Lung microvascular endothelial cell (primary cell): ENCODE results near the gene ITCH. TPM values are rescaled to one million over a fixed set of nuclear protein-coding genes. Genes with fewer than 3 reads are reported as not detected.
"Not testable (repeated sequence)": the region's sequence is repeated elsewhere in the genome, so short reads cannot be mapped to it uniquely, and the experiment has no call there.

Experiments
- DNase-seq, 2 donors: peaks; one replicate each; pipeline versions ENCODE4 v3.0.0 to v3.0.0-alpha.2; 2010; ENCODE audit warnings: low read depth in 2 of 2
- total RNA-seq: library from RNA; depleted of rRNA; stranded (reverse); fragments of >200 nt; gene quantifications from 2 replicates; pipeline ENCODE4 v1.2.1, GENCODE V29; 2014

The ITCH gene
- total RNA-seq, 1 donor from 2014 or later: 55.2 TPM

DNA sequence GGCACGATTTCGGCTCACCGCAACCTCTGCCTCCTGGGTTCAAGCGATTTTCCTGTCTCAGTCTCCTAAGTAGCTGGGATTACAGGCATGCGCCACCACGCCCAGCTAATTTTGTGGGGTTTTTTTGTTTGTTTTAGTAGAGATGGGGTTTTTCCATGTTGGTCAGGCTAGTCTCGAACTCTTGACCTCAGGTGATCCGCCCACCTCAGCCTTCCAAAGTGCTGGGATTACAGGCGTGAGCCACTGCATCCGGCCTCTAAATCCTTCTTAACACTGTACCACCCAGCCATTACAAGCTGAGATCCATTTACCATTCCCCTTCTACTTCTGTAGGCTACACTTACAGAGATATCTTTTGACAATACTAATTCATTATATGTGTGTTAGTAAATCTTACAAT is 51.5 kb downstream of the ITCH start:
- not testable (repeated sequence) for DNase-seq

- peak; percentile 45 to 76 for DNase-seq
Measured at GRCh38 chr20:34415079-34415478, 52.0 kb downstream of the ITCH start.

DNA sequence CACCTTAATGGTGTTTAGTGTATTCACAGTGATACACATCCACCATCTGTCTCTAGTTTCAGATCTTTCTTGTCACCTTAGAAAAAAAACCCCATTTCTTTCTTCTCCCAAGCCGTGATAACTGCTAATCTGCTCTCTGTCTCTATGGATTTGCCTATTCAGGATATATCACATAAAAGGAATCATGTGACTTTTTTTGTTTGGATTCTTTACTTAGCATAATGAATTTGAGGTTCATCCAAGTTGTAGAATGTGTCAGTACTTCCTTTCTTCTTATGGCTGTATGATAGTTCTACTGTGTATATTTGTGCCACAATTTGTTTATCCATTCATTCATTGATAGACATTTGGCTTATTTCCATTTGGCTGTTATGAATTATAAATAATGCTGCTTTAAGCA is 57.1 kb downstream of the ITCH start:
- DNase-seq: peak; percentile 34 to 52

DNA sequence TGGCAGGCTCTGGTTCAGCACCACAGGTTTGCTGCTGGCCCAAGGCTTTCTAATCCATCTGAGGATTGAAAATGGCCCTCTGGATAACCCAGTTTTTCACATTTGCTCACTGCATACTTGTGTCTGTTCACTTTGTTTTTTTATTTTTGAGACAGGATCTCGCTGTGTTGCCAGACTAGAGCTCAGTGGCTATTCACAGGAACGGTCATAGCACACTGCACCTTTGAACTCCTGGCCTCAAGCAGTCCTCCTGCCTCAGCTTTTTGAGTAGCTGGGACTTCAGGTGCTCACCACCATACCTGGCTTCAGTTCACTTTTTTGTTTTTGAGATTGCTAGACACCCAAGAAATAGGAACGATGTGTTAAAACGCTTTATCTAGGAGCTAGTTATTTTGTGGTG is 57.9 kb downstream of the ITCH start:
- no peak for DNase-seq

DNA sequence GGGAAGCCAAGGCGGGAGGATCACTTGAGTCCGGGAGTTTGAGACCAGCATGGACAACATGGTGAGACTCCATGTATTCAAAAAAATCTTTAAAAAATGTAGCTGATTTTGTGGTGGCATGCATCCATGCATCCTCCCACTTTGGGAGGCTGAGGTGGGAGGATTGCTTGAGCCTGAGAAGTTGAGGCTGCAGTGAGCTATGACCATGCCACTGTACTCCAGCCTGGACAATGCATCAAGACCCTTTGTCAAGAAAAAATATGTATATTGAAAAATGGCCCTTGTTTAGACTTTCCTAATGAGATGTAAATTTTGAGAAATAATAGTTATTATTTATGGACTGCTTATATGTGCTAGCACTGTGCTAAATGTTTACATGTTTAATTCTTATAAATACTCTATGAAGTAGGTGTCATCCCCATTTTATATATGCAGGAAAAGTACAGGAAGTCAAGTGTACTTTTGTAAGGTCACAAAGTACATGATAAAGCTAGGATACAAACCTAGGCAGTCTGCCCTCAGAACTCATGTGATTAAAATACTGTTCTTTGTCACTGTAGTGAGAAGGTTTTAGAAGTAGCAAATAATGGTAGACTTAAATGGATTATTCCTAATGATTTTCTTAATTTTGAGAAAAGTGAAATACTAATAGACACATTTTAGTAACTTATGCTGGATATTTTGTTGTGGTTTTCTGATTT is 58.8 kb downstream of the ITCH start:
- DNase-seq: no peak

DNA sequence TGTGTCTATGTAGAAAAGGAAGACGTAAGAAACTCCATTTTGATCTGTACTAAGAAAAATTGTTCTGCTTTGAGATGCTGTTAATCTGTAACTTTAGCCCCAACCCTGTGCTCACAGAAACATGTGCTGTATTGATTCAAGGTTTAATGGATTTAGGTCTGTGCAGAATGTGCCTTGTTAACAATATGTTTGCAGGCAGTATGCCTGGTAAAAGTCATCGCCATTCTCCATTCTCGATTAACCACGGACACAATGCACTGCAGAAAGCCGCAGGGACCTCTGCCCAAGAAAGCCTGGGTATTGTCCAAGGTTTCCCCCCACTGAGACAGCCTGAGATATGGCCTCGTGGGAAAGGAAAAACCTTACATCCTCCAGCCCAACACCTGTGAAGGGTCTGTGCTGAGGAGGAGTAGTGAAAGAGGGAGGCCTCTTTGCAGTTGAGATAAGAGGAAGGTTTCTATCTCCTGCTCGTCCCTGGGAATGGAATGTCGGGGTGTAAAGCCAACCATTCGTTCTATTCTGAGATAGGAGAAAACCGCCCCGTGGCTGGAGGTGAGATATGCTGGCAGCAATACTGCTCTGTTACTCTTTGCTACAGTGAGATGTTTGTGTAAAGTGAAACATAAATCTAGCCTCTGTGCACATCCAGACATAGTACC is 62.1 kb downstream of the ITCH start:
- not testable (repeated sequence) for DNase-seq

DNA sequence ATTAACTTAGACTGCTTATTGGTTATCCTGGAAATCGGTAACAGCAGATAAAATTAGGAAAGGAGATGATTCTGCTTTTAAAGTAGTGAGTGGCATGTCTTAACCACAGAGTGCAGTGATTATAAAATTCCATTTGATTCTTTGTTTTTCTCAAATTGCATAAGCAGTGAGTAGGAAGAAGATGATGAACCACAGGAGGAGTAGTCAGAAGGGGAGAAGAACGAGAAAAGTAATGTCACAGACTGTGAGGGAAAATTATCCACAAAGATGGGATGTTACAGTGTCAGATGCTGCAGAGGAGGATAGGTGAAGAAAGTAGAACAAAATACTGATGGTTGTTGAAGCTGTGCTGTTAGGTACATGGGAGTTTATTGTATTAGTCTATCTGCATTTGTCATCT is 63.0 kb downstream of the ITCH start:
- DNase-seq: no peak

DNA sequence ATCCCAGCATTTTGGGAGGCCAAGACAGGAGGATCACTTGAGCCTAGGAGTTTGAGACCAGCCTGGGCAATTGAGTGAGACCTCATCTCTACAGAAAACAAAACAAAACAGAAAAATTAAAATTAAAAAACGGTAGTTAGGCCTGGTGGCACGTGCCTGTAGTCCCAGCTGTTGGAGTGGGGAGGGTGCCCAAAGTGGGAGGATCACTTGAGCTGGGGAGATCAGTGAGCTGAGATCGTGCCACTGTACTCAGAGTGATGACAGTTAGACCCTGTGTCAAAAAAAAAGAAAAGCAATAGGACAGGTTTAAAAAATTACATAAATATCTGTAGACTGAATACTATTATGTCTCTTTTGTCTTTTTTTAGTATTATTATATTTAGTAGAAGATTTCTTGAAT is 64.3 kb downstream of the ITCH start:
- no peak for DNase-seq

DNA sequence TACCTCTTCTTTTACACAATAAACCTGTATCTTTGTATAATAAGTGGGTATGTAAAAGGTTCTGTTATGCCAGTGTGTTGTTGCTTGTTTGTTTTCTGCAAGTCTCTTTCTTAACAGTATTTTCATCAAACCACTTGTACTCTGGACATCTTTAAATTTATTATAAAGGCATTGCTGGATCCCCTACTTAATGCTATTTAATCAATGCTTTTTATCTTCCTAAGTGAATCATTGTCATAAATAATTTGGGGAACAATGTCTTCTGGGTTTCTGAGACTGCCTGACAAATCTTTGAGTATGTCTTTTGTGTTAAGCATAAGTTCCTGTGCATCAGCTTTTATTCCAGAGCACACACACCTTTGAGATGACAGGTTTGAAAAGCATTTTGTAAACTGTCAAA is 64.7 kb downstream of the ITCH start:
- DNase-seq: no peak

DNA sequence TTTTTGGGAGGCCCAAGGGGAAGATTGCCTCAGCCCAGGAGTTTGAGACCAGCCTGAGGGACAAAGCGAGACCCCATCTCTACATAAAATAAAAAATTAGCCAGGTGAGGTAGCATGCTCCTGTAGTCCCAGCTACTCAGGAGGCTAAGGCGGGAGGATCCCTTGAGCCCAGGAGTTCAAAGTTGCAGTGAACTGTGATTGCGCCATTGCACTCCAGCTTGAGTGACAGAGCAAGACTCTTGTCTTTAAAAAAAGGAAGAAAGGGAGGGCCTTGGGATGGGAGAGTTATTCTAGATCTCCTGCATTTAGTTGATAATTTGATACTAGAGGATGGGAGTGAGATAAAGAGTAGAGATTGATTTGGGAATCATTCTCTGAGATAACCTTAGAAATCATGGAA is 68.1 kb downstream of the ITCH start:
- DNase-seq: no peak

- not testable (repeated sequence) for DNase-seq
Measured at GRCh38 chr20:34432663-34433062, 69.6 kb downstream of the ITCH start.

DNA sequence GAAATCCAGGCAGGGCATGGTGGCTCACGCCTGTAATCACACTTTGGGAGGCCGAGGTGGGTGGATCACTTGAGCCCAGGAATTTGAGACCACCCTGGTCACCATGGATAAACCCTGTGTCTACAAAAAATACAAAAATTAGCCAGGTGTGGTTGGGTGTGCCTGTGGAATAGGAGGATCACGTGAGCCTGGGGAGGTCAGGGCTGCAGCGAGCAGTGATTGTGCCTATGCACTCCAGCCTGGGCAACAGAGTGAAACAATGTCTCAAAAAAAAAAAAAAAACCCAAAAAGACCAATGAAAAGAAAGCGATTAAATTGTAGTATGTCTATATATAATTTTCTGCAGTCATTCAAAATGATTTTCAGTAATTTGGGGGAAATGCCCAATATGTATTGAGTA is 70.3 kb downstream of the ITCH start:
- DNase-seq: no peak

GRCh38 chr20:34435589-34435988 is 72.5 kb downstream of the ITCH start:
- no peak for DNase-seq

DNA sequence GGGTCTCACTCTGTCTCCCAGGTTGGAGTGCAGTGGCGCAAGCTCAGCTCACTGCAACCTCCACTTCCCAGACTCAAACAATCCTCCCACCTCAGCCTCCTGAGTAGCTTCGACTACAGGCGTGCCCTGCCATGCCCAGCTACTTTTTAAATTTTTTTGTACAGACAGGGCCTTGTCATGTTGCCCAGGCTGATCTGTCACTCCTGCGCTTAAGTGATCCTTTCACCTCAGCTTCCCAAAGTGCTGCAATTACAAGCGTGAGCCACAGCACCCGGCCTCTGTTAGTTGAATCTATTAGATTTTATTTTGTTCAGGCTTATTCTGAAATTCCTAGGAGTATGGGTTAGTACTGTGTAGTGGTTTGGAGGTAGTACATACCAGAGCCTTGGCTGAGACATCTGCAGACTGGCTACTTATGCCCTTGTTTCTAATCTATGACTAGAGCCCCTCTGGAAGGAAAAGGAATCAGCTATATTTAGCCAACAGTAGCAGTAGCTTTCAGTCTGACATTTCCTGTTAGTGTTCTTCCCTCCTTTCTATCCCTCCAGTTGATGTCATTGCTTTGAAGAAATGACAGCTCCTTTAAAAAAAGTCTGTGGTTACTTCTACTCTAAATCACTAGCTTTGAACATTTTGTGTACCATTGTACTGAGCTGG is 74.4 kb downstream of the ITCH start:
- peak; percentile 12 to 67 for DNase-seq

DNA sequence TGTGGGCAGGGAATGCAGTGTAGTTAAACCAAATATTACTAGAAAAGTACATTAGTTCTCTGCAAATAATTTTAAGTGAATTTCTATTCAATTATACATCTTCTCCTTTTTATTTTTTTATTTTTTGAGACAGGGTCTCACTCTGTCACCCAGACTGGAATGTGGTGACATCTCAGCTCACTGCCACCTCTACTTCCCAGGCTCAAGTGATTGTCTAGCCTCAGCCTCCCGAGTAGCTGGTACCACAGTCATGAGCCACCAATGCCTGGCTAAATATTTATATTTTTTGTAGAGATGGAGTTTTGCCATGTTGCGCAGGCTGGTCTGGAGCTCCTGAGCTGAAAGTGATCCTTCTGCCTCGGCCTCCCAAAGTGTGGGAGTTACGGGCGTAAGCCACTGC is 76.1 kb downstream of the ITCH start:
- no peak for DNase-seq

DNA sequence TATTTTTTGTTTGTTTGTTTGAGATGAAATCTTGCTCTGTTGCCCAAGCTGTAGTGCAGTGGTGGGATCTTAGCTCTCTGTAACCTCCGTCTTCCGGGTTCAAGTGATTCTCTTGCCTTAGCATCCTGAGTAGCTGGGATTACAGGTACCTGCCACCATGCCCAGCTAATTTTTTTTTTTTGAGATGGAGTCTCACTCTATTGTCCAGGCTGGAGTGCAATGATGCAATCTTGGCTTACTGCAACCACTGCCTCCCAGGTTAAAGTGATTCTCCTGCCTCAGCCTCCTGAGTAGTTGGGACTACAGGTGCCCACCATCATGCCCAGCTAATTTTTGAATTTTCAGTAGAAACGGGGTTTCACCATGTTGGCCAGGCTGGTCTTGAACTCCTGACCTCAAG is 78.3 kb downstream of the ITCH start:
- not testable (repeated sequence) for DNase-seq

DNA sequence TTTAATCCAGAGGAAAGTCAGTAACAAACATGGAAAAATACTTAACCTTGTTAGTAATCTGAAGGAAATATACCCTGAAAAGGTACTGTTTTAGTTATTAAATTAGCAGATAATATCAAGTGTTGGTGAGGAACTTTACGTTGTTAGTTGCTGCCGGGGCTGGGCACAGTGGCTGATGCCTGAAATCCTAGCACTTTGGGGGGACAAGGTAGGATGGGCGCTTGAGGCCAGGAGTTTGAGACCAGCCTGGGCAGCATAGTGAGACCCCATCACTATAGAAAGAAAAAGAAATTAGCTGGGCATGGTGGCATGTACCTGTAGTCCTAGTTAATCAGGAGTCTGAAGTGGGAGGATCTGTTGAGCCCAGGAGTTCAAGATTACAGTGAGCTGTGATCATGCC is 80.5 kb downstream of the ITCH start:
- no peak for DNase-seq

GRCh38 chr20:34445177-34446065 is 82.3 kb downstream of the ITCH start:
- DNase-seq: no peak

DNA sequence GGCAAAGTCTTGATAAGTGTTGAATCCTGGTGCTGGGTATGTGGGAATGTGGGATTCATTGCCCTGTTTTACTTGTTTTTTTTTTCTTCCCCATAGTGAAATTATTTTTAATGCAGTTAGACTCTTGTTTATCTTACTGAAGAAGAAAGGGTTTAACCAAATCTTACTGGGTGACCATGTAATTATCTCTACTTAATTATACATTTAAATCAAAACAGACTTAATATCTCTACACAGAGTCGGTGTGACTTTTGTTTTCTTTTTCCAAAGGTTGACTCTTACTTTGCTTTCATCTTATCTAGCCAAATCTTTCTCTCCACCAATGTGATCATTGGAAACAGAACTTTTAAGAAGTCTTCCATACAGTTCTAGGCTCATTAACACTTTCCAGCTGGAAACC is 85.4 kb downstream of the ITCH start:
- DNase-seq: no peak

DNA sequence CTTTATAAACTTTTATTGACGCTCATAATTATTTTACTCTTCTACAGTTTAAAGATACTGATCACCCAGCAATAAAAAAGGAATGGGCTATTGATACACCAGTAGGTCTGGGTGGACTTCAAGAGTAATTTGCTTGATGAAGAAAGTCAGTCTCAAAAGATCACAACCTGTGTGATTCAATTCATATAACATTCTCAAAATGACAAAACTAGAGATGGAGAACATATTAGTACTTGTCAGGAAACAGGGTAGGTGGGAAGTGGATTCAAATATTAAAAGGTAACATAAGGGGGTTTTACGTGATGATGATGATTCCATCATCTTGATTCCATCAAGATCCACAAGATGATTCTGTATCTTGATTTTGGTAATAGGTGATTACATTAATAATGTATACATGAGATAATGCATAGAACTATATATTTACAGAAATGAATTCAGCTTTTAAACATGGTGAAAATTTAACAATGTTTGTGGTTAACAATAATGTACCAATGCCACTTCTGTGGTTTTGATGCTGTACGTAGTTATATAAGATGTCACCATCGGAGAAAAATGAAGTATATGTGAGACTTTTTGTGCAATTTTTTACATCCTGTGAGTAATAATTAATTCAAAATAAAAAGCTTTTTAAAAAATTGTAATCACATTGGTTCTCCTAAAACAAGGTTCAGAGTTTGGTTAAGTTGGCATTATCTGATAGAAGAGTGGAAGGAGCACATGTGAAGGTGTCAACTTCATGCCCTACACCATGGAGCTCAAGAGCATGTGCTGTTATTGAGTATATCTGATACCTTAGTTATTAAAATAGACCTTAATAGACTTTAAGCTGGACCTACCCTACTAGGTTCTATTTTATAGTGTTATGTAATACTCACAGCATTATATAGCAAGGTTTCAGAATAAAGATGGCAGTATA is 86.9 kb downstream of the ITCH start:
- DNase-seq: no peak
